AG10803 (cell line): Measurements from ENCODE around the gene NIPAL3.
"Not testable (repeated sequence)": the region's sequence is repeated elsewhere in the genome, so short reads cannot be mapped to it uniquely, and the experiment has no call there.

Source experiments
- DNase-seq: peaks from one replicate; pipeline ENCODE4 v3.0.0; 2010; ENCODE audit warnings: low read depth
- H3K4me3 ChIP-seq: 2 replicates; pipeline ENCODE4 v1.5.1; 2011; ENCODE audit warnings: mild to moderate bottlenecking, low read length, control low read depth
- TF ChIP-seq, protein P1 (sequence below): conservative IDR thresholded peaks from 2 replicates; pipeline ENCODE4 v1.5.1; 2011; ENCODE audit warnings: mild to moderate bottlenecking, low read length, control low read depth, inconsistent platforms

NIPAL3 gene

DNA sequence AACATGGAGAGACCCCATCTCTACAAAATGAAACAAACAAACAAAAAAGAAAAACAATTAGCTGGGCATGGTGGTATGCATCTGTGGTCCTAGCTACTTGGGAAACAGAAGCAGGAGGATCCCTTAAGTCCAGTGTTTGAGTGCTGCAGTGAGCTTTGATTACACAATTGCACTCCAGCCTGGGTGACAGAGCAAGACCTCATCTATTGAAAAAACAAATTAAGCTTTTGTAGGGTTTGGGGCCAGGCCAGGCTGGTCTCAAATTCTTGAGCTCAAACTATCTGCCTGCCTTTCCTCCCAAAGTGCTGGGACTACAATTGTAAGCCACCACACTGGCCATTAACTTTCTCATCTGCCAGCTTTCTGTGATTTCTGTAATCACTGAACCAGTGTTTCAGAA lies 27.2 kb downstream of the NIPAL3 start:
- peak; percentile 60 for DNase-seq
- no peak overlapping the region for H3K4me3 ChIP-seq
- TF ChIP-seq, protein P1, sequence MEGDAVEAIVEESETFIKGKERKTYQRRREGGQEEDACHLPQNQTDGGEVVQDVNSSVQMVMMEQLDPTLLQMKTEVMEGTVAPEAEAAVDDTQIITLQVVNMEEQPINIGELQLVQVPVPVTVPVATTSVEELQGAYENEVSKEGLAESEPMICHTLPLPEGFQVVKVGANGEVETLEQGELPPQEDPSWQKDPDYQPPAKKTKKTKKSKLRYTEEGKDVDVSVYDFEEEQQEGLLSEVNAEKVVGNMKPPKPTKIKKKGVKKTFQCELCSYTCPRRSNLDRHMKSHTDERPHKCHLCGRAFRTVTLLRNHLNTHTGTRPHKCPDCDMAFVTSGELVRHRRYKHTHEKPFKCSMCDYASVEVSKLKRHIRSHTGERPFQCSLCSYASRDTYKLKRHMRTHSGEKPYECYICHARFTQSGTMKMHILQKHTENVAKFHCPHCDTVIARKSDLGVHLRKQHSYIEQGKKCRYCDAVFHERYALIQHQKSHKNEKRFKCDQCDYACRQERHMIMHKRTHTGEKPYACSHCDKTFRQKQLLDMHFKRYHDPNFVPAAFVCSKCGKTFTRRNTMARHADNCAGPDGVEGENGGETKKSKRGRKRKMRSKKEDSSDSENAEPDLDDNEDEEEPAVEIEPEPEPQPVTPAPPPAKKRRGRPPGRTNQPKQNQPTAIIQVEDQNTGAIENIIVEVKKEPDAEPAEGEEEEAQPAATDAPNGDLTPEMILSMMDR: no peak

DNA sequence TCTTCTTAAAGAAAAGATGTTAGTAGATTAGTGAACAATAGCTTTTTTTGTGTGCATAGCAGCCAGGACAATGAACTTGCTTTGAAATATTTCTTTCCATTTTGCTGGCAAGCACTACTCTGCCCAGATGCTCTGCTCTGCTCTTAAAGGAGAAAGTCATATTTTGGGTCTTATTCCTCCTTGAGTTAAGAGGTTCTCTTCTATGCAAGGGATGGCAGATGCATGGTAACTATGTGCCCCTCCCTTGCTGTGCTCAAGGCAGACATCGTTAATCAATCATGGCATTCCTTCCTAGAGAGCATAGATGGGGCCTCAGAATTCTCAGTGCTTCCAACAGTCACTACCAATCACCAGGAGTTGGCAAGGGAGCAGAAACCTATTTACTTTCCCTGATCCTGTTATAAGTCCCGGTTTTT lies 27.6 kb downstream of the NIPAL3 start:
- peak; percentile 70 for DNase-seq
- H3K4me3 ChIP-seq: no peak overlapping the region

DNA sequence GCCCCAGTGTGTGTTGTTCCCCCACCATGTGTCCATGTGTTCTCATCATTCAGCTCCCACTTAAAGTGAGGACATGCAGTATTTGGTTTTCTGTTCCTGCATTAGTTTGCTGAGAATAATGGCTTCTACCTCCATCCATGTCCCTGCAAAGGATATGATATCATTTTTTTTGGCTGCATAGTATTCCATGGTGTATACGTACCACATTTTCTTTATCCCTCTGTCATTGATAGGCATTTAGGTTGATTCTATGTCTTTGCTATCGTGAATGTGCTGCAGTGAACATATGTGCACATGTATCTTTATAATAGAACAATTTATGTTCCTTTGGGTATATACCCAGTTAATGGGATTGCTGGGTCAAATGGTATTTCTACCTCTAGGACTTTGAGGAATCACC lies 30.8 kb downstream of the NIPAL3 start:
- not testable (repeated sequence) for DNase-seq, H3K4me3 ChIP-seq

More for the DNA sequence above, 27.6 kb downstream of the NIPAL3 start:
- TF ChIP-seq, protein P1: no peak

DNA sequence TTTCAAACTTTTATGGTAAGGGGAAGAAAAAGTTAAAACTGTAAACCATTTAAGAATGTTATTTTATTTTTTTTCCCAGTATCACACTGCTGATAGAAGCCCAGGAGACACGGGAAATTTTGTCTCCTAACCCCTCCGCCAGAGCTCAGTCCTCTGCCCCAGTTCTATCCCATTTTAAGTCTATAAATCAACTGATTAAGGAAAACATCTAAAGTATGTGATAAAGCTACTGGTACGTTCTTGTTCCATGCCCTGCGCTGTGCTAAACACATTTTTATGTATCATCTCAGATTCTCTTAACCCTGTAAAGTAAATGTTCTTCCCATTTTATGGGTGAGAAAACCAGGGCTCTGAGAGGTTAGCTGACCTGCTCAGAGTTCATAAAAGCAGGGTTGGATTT lies 34.7 kb downstream of the NIPAL3 start:
- no peak overlapping the region for H3K4me3 ChIP-seq
- TF ChIP-seq, protein P1: no peak

DNA sequence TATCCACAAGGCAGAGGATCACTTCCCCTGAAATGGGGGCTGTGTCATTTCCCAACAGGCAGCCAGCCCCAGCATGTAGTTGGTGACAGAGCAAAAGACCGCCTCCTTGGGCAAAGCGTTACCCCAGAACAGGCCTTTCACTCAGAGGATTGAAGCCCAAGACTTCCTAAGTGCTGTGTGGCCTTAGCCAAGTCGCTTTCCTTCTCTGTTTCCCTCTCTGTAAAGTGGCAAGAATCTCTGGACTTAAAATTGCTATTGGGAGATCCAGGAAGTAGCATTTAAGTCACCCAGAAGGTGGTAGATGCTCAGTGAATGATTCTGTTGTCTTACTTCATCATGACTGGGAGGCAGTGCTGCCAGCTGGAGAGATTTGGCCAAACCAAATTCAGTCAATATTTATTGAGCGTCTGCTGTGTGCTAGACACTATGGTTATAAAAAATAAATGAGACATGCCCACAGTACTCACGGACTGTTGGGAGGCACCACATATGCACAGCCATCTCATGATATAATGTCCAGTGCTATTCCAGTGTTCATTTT lies 35.3 kb downstream of the NIPAL3 start:
- DNase-seq: no peak
- TF ChIP-seq, protein P1: no peak
- H3K4me3 ChIP-seq: no peak overlapping the region

More for the DNA sequence above, 34.7 kb downstream of the NIPAL3 start:
- DNase-seq: no peak

DNA sequence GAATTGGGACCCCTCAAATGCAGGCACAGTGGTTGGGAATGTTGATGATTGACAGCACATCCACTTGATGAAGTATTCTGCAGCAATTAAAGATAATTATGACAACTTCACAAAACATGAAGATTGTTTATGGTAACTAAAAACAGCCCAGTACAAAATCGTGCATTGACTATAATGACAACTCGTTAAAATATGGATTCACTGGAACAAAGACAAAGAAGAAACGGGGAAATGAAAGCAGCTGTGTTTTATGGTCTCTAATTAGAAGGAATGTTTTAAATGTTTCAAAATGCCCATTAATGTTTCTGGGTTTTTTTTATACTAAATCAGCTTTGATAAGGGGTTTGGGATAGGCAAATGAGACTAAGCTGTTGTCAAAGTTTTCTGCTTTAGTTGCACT lies 36.1 kb downstream of the NIPAL3 start:
- no peak overlapping the region for H3K4me3 ChIP-seq
- DNase-seq: no peak
- TF ChIP-seq, protein P1: no peak

DNA sequence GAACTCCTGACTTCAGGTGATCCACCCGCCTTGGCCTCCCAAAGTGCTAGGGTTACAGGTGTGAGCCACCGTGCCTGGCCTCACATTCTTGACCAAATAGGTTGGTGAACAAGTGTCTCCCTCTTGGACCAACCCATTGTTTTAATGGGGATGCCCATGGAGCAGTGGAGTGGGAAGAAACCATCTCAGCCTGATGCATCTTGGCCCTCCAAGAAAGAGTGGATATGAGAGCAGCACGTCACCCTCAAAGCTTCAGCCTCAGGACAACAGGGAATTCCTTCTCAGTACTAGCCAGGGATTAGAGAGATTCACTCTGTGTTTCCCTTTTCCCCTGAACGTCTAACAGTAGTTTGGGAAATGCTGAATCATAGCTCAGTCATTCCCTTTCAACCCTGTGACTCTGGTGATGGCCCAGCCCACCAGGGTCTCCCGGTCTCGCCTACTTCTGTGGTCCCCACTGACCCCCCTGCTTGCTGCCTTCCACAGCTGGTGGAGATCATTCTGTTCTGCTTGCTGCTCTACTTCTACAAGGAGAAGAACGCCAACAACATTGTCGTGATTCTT lies 37.4 kb downstream of the NIPAL3 start:
- no peak for DNase-seq
- H3K4me3 ChIP-seq: no peak overlapping the region
- TF ChIP-seq, protein P1: no peak

DNA sequence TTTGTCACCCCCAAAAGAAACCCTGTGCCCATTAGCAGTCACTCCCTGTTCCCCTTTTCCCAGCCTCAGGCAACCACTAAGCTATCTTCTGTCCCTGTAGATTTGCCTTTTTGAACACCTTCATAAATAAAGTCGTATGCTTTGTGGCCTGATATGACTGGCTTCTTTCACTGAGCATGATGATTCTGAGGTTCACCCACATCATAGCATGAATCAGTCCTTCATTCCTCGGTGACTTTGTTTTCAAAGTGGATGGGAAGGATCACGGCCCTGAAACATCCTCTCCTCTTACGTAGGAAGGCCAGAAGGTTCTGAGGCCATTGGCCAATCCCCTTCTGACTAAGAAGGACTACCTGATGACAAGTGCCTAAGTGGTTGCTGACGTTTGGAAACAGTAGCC lies 39.1 kb downstream of the NIPAL3 start:
- DNase-seq: no peak
- no peak overlapping the region for H3K4me3 ChIP-seq
- TF ChIP-seq, protein P1: no peak
